Skeletal muscle cell (primary cell): ENCODE data around the gene APCDD1L.
"Not testable (repeated sequence)": the region's sequence is repeated elsewhere in the genome, so short reads cannot be mapped to it uniquely, and the experiment has no call there.

Experiments
- DNase-seq: peaks from one replicate; pipeline ENCODE4 v3.0.0-alpha.2; 2010; ENCODE audit warnings: low read depth
- H3K4me3 ChIP-seq: 2 replicates; pipeline ENCODE4 v1.5.1; 2011; ENCODE audit warnings: low read depth, mild to moderate bottlenecking, control low read depth, low read length, moderate library complexity

The APCDD1L gene

GRCh38 chr20:58429303-58429702, 85.9 kb downstream of the APCDD1L start:
- no peak for DNase-seq
- no peak overlapping the region for H3K4me3 ChIP-seq

GRCh38 chr20:58428364-58428763, 86.8 kb downstream of the APCDD1L start:
- DNase-seq, result no peak
- no peak overlapping the region for H3K4me3 ChIP-seq

- DNase-seq, H3K4me3 ChIP-seq: not testable (repeated sequence)
Observed at GRCh38 chr20:58427571-58427970, 87.6 kb downstream of the APCDD1L start.

GRCh38 chr20:58424218-58424969, 90.8 kb downstream of the APCDD1L start:
- no peak overlapping the region for H3K4me3 ChIP-seq
- DNase-seq, result no peak

- no peak for DNase-seq
- H3K4me3 ChIP-seq, result no peak overlapping the region
Observed at GRCh38 chr20:58421497-58421850, 93.7 kb downstream of the APCDD1L start.

GRCh38 chr20:58420798-58421496, 94.3 kb downstream of the APCDD1L start:
- H3K4me3 ChIP-seq, result no peak overlapping the region
- DNase-seq, result peak; percentile 25

- no peak for DNase-seq
- H3K4me3 ChIP-seq, result no peak overlapping the region
Observed at GRCh38 chr20:58418949-58419748, 96.0 kb downstream of the APCDD1L start.

- H3K4me3 ChIP-seq, result no peak overlapping the region
- DNase-seq, result no peak
Observed at GRCh38 chr20:58417438-58417837, 97.8 kb downstream of the APCDD1L start.

GRCh38 chr20:58416835-58417234, 98.4 kb downstream of the APCDD1L start:
- DNase-seq, result no peak
- H3K4me3 ChIP-seq, result no peak overlapping the region

GRCh38 chr20:58416057-58416456, 99.1 kb downstream of the APCDD1L start:
- DNase-seq, result no peak
- H3K4me3 ChIP-seq, result no peak overlapping the region

GRCh38 chr20:58414786-58415185, 100.4 kb downstream of the APCDD1L start:
- H3K4me3 ChIP-seq, DNase-seq: not testable (repeated sequence)

- H3K4me3 ChIP-seq, DNase-seq: not testable (repeated sequence)
Observed at GRCh38 chr20:58414216-58414615, 101.0 kb downstream of the APCDD1L start.
